Naive thymus-derived CD8-positive, alpha-beta T cell (primary cell): ENCODE data around the gene ZC3H7A. TPM values are rescaled to one million over a fixed set of nuclear protein-coding genes. Genes with fewer than 3 reads are reported as not detected.

Source experiments
- ATAC-seq, 2 donors: fragments of 150-1000 bp; cut with Tn5 transposase in 1 of 2; sonication (Bioruptor Pico), chemical (Tn5 transposase) in 1 of 2; 1 replicate in 1 of 2; 2 replicates in 1 of 2; pipeline ENCODE4 v1.10.0; 2021; ENCODE audit warnings: mild to moderate bottlenecking in 2 of 2, moderate library complexity in 2 of 2
- POLR2A ChIA-PET: fragments of 350-600 bp; sonication (Branson Sonifier 250); formaldehyde crosslinking; loops from one replicate; lab custom pipeline; 2021; ENCODE audit warnings: antibody characterized with exemption; lab: Charles Lee
- DNase-seq, 10 donors: peaks; one replicate each; pipeline versions ENCODE4 v3.0.0 to v3.0.0-alpha.2; 2020 to 2022
- H3K27ac Mint-ChIP-seq, 10 donors: one replicate each; pipeline ENCODE4 v1.8.0; 2020 to 2022; ENCODE audit warnings: mild to moderate bottlenecking in 10 of 10, mixed read lengths in 10 of 10, moderate library complexity in 4 of 10, inconsistent platforms in 1 of 10
- H3K27me3 Mint-ChIP-seq, 5 donors: one replicate each; pipeline ENCODE4 v1.8.0; 2021 to 2022; ENCODE audit warnings: mixed read lengths in 5 of 5
- H3K36me3 Mint-ChIP-seq, 3 donors: one replicate each; pipeline ENCODE4 v1.8.0; 2020 to 2022; ENCODE audit warnings: mixed read lengths in 3 of 3, mild to moderate bottlenecking in 2 of 3, inconsistent platforms in 1 of 3
- H3K4me1 Mint-ChIP-seq, 4 donors: one replicate each; pipeline ENCODE4 v1.8.0; 2021 to 2022; ENCODE audit warnings: mixed read lengths in 4 of 4
- H3K4me3 Mint-ChIP-seq, 10 donors: one replicate each; pipeline ENCODE4 v1.8.0; 2020 to 2022; ENCODE audit warnings: mild to moderate bottlenecking in 10 of 10, mixed read lengths in 10 of 10, moderate library complexity in 6 of 10, inconsistent platforms in 1 of 10
- H3K9me3 Mint-ChIP-seq, 9 donors: one replicate each; pipeline ENCODE4 v1.8.0; 2020 to 2022; ENCODE audit warnings: mixed read lengths in 9 of 9, mild to moderate bottlenecking in 3 of 9, inconsistent platforms in 1 of 9, moderate library complexity in 1 of 9
- polyA plus RNA-seq, 3 donors: library from polyadenylated mRNA; unstranded; fragments of 300-500 nt; fragmentation: Illumina TruSeq; gene quantifications; one replicate each; pipeline ENCODE4 v1.2.3, GENCODE V29; 2021
- total RNA-seq, 8 experiments: library from RNA in 2 of 8; stranded (reverse) in 2 of 8; gene quantifications; one replicate each; pipeline ENCODE4 v1.2.3 and lab custom pipeline; 2021 to 2026

Gene ZC3H7A
- total and polyA plus RNA-seq, 5 experiments from 2014 or later = 29.7 to 72.2 (median 35.1) TPM

- DNase-seq = no peak
- H3K4me1 Mint-ChIP-seq = peaks cover 8 to 34% (median 19%) of the 10 kb centered on the region in 4 donors
- ATAC-seq = no peak
- H3K36me3 Mint-ChIP-seq = peaks cover 0 to 91% (median 31%) of the 10 kb centered on the region in 3 donors
- H3K4me3 Mint-ChIP-seq = no peak overlapping the region
- H3K27me3 Mint-ChIP-seq = no peaks in the 10 kb centered on the region
- H3K27ac Mint-ChIP-seq = peak overlapping the region in 2 of 10 donors; percentile 24 to 56
- POLR2A ChIA-PET = interaction anchor here (0.6 kb wide), 1 partner anchor 172 kb away, joined by 3 read pairs; no protein-coding TSS in a partner anchor
- no peaks in the 10 kb centered on the region for H3K9me3 Mint-ChIP-seq
Measured at GRCh38 chr16:11727796-11728543, 69.1 kb downstream of the ZC3H7A start.

- H3K27me3 Mint-ChIP-seq = no peaks in the 10 kb centered on the region
- H3K4me1 Mint-ChIP-seq = peaks cover 7 to 31% (median 19%) of the 10 kb centered on the region in 4 donors
- DNase-seq (no peak), ATAC-seq (no peak)
- H3K9me3 Mint-ChIP-seq = no peaks in the 10 kb centered on the region
- H3K4me3 Mint-ChIP-seq = no peak overlapping the region
- POLR2A ChIA-PET = interaction anchor here (0.6 kb wide), 1 partner anchor 55 kb away, joined by 3 read pairs; no protein-coding TSS in a partner anchor
- peaks cover 0 to 92% (median 22%) of the 10 kb centered on the region in 3 donors for H3K36me3 Mint-ChIP-seq
- H3K27ac Mint-ChIP-seq = peak overlapping the region in 1 of 10 donors; percentile 52
Measured at GRCh38 chr16:11726008-11726407, 71.0 kb downstream of the ZC3H7A start.

- Mint-ChIP-seq H3K9me3 (no peaks in the 10 kb centered on the region), H3K27ac (peak overlapping the region in 1 of 10 donors; percentile 73), H3K27me3 (no peaks in the 10 kb centered on the region), H3K36me3 (peaks cover 0 to 94% (median 22%) of the 10 kb centered on the region in 3 donors), H3K4me3 (no peak overlapping the region), H3K4me1 (peaks cover 6 to 31% (median 19%) of the 10 kb centered on the region in 4 donors)
- POLR2A ChIA-PET = interaction anchor here (0.6 kb wide), 2 partner anchors 18 to 56 kb away, joined by 3 to 5 read pairs; no protein-coding TSS in a partner anchor
- no peak for ATAC-seq
- DNase-seq = no peak
Measured at GRCh38 chr16:11725457-11725856, 71.6 kb downstream of the ZC3H7A start.

- H3K27ac Mint-ChIP-seq = peak overlapping the region in 8 of 10 donors; percentile 3 to 51 (median 16)
- ATAC-seq (no peak), DNase-seq (no peak)
- POLR2A ChIA-PET = interaction anchor here (0.9 kb wide), 1 partner anchor 21 kb away, joined by 4 read pairs; the partner anchor contains the start of gene TXNDC11
- peaks cover 6 to 24% (median 13%) of the 10 kb centered on the region in 4 donors for H3K4me1 Mint-ChIP-seq
- no peak overlapping the region for H3K4me3 Mint-ChIP-seq
- no peaks in the 10 kb centered on the region for H3K9me3 Mint-ChIP-seq
- H3K27me3 Mint-ChIP-seq = no peaks in the 10 kb centered on the region
- H3K36me3 Mint-ChIP-seq = peaks cover 6 to 78% (median 11%) of the 10 kb centered on the region in 3 donors
Measured at GRCh38 chr16:11722468-11722808, 74.6 kb downstream of the ZC3H7A start.

GRCh38 chr16:11721781-11722467 lies 75.1 kb downstream of the ZC3H7A start:
- Mint-ChIP-seq H3K27ac (peak overlapping the region in 7 of 10 donors; percentile 3 to 79 (median 46)), H3K27me3 (no peaks in the 10 kb centered on the region), H3K4me1 (peaks cover 6 to 24% (median 14%) of the 10 kb centered on the region in 4 donors), H3K36me3 (peaks cover 6 to 79% (median 11%) of the 10 kb centered on the region in 3 donors), H3K9me3 (no peaks in the 10 kb centered on the region), H3K4me3 (no peak overlapping the region)
- ATAC-seq (no peak), DNase-seq (no peak)
- POLR2A ChIA-PET = interaction anchor here (0.9 to 1.0 kb wide), 2 partner anchors 21 to 75 kb away, joined by 3 to 4 read pairs; partner anchors contain the start of genes TXNDC11 and ZC3H7A

- peak overlapping the region in 7 of 10 donors; percentile 9 to 27 (median 21) for H3K27ac Mint-ChIP-seq
- DNase-seq (no peak), ATAC-seq (no peak)
- H3K36me3 Mint-ChIP-seq = peaks cover 4 to 78% (median 6%) of the 10 kb centered on the region in 3 donors
- no peak overlapping the region for H3K4me3 Mint-ChIP-seq
- POLR2A ChIA-PET = no interaction called here
- H3K4me1 Mint-ChIP-seq = peaks cover 6 to 25% (median 18%) of the 10 kb centered on the region in 4 donors
- no peaks in the 10 kb centered on the region for H3K9me3 Mint-ChIP-seq
- H3K27me3 Mint-ChIP-seq = no peaks in the 10 kb centered on the region
Measured at GRCh38 chr16:11719762-11720161, 77.3 kb downstream of the ZC3H7A start.

- no peaks in the 10 kb centered on the region for H3K9me3 Mint-ChIP-seq
- peak overlapping the region in 2 of 10 donors; percentile 11 to 20 for H3K27ac Mint-ChIP-seq
- H3K4me1 Mint-ChIP-seq = peaks cover 6 to 30% (median 19%) of the 10 kb centered on the region in 4 donors
- no peaks in the 10 kb centered on the region for H3K27me3 Mint-ChIP-seq
- no peak for DNase-seq
- H3K4me3 Mint-ChIP-seq = no peak overlapping the region
- ATAC-seq = no peak
- POLR2A ChIA-PET = interaction anchor here (0.6 kb wide), 1 partner anchor 274 kb away, joined by 3 read pairs; no protein-coding TSS in a partner anchor
- peaks cover 6 to 75% (median 6%) of the 10 kb centered on the region in 3 donors for H3K36me3 Mint-ChIP-seq
Measured at GRCh38 chr16:11719171-11719570, 77.9 kb downstream of the ZC3H7A start.

GRCh38 chr16:11717811-11718210 lies 79.2 kb downstream of the ZC3H7A start:
- DNase-seq = no peak
- peaks cover 6 to 32% (median 20%) of the 10 kb centered on the region in 4 donors for H3K4me1 Mint-ChIP-seq
- POLR2A ChIA-PET = no interaction called here
- ATAC-seq = no peak
- H3K27ac Mint-ChIP-seq = peak overlapping the region in 7 of 10 donors; percentile 25 to 83 (median 65)
- H3K27me3 Mint-ChIP-seq = no peaks in the 10 kb centered on the region
- no peaks in the 10 kb centered on the region for H3K9me3 Mint-ChIP-seq
- peaks cover 6 to 71% (median 8%) of the 10 kb centered on the region in 3 donors for H3K36me3 Mint-ChIP-seq
- no peak overlapping the region for H3K4me3 Mint-ChIP-seq

GRCh38 chr16:11716336-11716735 lies 80.7 kb downstream of the ZC3H7A start:
- Mint-ChIP-seq H3K27ac (peak overlapping the region in 6 of 10 donors; percentile 7 to 88 (median 57)), H3K9me3 (no peaks in the 10 kb centered on the region), H3K4me3 (no peak overlapping the region), H3K4me1 (peaks cover 6 to 28% (median 19%) of the 10 kb centered on the region in 4 donors), H3K27me3 (no peaks in the 10 kb centered on the region), H3K36me3 (peaks cover 6 to 67% (median 12%) of the 10 kb centered on the region in 3 donors)
- POLR2A ChIA-PET = no interaction called here
- DNase-seq = no peak
- no peak for ATAC-seq

- POLR2A ChIA-PET = interaction anchor here (0.6 to 1.2 kb wide), 3 partner anchors 122 to 167 kb away, joined by 3 to 7 read pairs (median 3); no protein-coding TSS in a partner anchor
- DNase-seq = no peak
- H3K4me1 Mint-ChIP-seq = peaks cover 6 to 28% (median 19%) of the 10 kb centered on the region in 4 donors
- peak overlapping the region in 3 of 10 donors; percentile 9 to 56 (median 27) for H3K27ac Mint-ChIP-seq
- no peak overlapping the region for H3K4me3 Mint-ChIP-seq
- H3K9me3 Mint-ChIP-seq = no peaks in the 10 kb centered on the region
- no peaks in the 10 kb centered on the region for H3K27me3 Mint-ChIP-seq
- H3K36me3 Mint-ChIP-seq = peaks cover 6 to 66% (median 12%) of the 10 kb centered on the region in 3 donors
- no peak for ATAC-seq
Measured at GRCh38 chr16:11715246-11715947, 81.7 kb downstream of the ZC3H7A start.

- Mint-ChIP-seq H3K27me3 (no peaks in the 10 kb centered on the region), H3K36me3 (peaks cover 0 to 72% (median 18%) of the 10 kb centered on the region in 3 donors), H3K27ac (peak overlapping the region in 1 of 10 donors; percentile 58), H3K9me3 (no peaks in the 10 kb centered on the region), H3K4me1 (peaks cover 4 to 14% (median 7%) of the 10 kb centered on the region in 4 donors), H3K4me3 (no peak overlapping the region)
- DNase-seq = no peak
- no peak for ATAC-seq
- POLR2A ChIA-PET = no interaction called here
Measured at GRCh38 chr16:11712122-11712521, 84.9 kb downstream of the ZC3H7A start.

- no peak for DNase-seq
- ATAC-seq = no peak
- H3K27ac Mint-ChIP-seq = no peak overlapping the region
- H3K27me3 Mint-ChIP-seq = no peaks in the 10 kb centered on the region
- H3K4me1 Mint-ChIP-seq = peaks cover 3 to 13% (median 5%) of the 10 kb centered on the region in 4 donors
- H3K4me3 Mint-ChIP-seq = no peak overlapping the region
- no peaks in the 10 kb centered on the region for H3K9me3 Mint-ChIP-seq
- H3K36me3 Mint-ChIP-seq = peaks cover 0 to 71% (median 18%) of the 10 kb centered on the region in 3 donors
- POLR2A ChIA-PET = no interaction called here
Measured at GRCh38 chr16:11711662-11712061, 85.4 kb downstream of the ZC3H7A start.
